ENCODE results near the gene DCHS1.

- no peak for TF ChIP-seq CTCF (IDR thresholded peaks at IDR 0.05)
- TF ChIP-seq POLR2AphosphoS5 (IDR thresholded peaks at IDR 0.05), result no peak
Measured at GRCh38 chr11:6608011-6608410, 47.6 kb downstream of the DCHS1 start.
